GM12891 (cell line): Measurements from ENCODE around the gene AFF3.

Source experiments
- PAX5 ChIP-seq: IDR thresholded peaks from 2 replicates; pipeline ENCODE4 v1.6.1; 2011; ENCODE audit warnings: low read length, moderate library complexity, mild to moderate bottlenecking; ENCODE audit not compliant: insufficient read depth, severe bottlenecking
- POLR2A ChIP-seq: IDR thresholded peaks from 2 replicates; pipeline ENCODE4 v1.6.1; 2011; ENCODE audit warnings: low read depth, low read length, control low read depth
- POLR2AphosphoS5 ChIP-seq: IDR thresholded peaks from 2 replicates; pipeline ENCODE4 v1.6.1; 2011; ENCODE audit warnings: low read depth, low read length, control low read depth
- SPI1 ChIP-seq: IDR thresholded peaks from 2 replicates; pipeline ENCODE4 v1.6.1; 2011; ENCODE audit warnings: low read depth, low read length, control low read depth
- TAF1 ChIP-seq: IDR thresholded peaks from 2 replicates; pipeline ENCODE4 v1.6.1; 2011; ENCODE audit warnings: low read depth, low read length, control low read depth

- TF ChIP-seq POLR2A (no peak), TAF1 (no peak), POLR2AphosphoS5 (no peak), SPI1 (no peak), PAX5 (no peak)
These were observed 519.9 kb downstream of the AFF3 start for GRCh38 chr2:99622534-99622933.
